ENCODE data around the gene RHAG. TPM values are rescaled to one million over a fixed set of nuclear protein-coding genes. Genes with fewer than 3 reads are reported as not detected.
"Not testable (repeated sequence)": the region's sequence is repeated elsewhere in the genome, so short reads cannot be mapped to it uniquely, and the experiment has no call there.

Gene RHAG
- polyA plus RNA-seq (2013, experiment 1 of 2) = 0.15 TPM
- polyA plus RNA-seq (2013, experiment 2 of 2) = not detected

DNA sequence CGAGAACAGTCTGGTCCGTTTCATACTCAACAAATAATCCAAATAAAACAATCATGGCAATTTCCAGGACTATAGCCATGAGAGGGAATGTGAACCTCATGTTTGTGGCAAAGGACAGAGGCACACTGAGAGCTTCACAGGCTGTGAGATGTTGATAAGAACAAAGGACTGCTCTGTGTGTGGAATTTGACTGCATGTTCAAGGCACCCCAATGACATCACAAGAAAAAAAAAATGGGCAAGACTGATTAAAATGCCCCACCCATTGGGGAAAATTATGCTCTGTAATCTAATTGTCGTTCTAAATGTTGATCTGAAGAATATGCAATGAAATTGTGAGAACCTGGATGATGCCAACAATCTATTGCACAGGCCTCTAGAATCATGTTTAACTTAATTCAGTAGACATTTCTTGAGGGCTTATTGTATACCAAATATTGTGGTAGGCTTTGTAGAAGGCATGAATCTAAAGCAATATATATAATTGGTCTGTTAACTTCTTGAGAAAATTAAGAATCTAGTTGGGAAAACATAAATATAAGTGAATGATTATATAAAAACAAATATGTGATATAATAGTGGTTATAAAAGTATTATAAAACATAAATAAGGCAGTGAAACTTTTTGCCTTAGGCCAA, at the start of gene RHAG:
Gene RHAG, minus strand, starts transcription at position 127 of the 637 bp plus-strand sequence. Its CDS starts 27 bp downstream, at position 100.
- Histone ChIP-seq H3K4me3 (ENCODE audit: low read length) (no peak within 1 kb of the TSS), H3K4me1 (ENCODE audit: insufficient read depth, low read length) (peaks cover 2% of the 10 kb centered on the region; the same call in 1 of the 2 replicates), H3K27ac (ENCODE audit: low read depth, low read length) (no peak within 1 kb of the TSS), H3K36me3 (ENCODE audit: insufficient read depth, low read length) (no peaks in the 10 kb centered on the region), H3K9ac (ENCODE audit: low read depth, low read length) (no peak within 1 kb of the TSS), H3K9me3 (ENCODE audit: insufficient read depth, low read depth, low read length) (no peaks in the 10 kb centered on the region), H3K27me3 (ENCODE audit: insufficient read depth, low read length) (no peaks in the 10 kb centered on the region)
- 85% methylated on average over 1 of the region's 3 CpGs for WGBS

- no peak overlapping the region for H3K9ac ChIP-seq (ENCODE audit: low read depth, low read length)
- H3K4me1 ChIP-seq (ENCODE audit: insufficient read depth, low read length) = no peaks in the 10 kb centered on the region
- H3K27ac ChIP-seq (ENCODE audit: low read depth, low read length) = no peak overlapping the region
- H3K9me3 ChIP-seq (ENCODE audit: insufficient read depth, low read depth, low read length) = no peaks in the 10 kb centered on the region
- WGBS = 92% methylated on average over 2 of the region's 4 CpGs
- no peak overlapping the region for H3K4me3 ChIP-seq (ENCODE audit: low read length)
- no peaks in the 10 kb centered on the region for H3K27me3 ChIP-seq (ENCODE audit: insufficient read depth, low read length)
- H3K36me3 ChIP-seq (ENCODE audit: insufficient read depth, low read length) = no peaks in the 10 kb centered on the region
These were observed 40.1 kb upstream of the RHAG start for GRCh38 chr6:49676671-49677281.

DNA sequence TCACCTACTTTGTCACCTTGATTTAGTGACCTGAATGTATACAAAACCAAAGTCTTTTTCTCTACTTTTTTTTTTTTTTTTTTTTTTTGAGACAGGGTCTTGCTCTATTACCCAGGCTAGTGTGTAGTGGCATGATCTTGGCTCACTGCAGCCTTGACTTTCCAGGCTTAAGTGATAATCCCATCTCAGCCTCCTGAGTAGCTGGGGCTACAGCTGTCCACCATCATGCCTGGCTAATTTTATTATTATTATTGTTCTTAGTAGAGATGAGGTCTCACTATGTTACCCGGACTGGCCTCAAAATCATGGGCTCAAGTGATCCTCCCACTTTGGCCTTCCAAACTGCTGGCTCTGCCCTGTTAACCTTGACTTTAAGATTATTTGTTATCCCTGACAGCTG, 39.2 kb upstream of the RHAG start:
- Histone ChIP-seq H3K27ac (ENCODE audit: low read depth, low read length) (no peak overlapping the region), H3K27me3 (ENCODE audit: insufficient read depth, low read length) (no peaks in the 10 kb centered on the region), H3K9ac (ENCODE audit: low read depth, low read length) (no peak overlapping the region), H3K36me3 (ENCODE audit: insufficient read depth, low read length) (no peaks in the 10 kb centered on the region), H3K4me1 (ENCODE audit: insufficient read depth, low read length) (no peaks in the 10 kb centered on the region), H3K9me3 (ENCODE audit: insufficient read depth, low read depth, low read length) (no peaks in the 10 kb centered on the region), H3K4me3 (ENCODE audit: low read length) (no peak overlapping the region)
- WGBS = 95% methylated on average over 1 of the region's 1 CpG

DNA sequence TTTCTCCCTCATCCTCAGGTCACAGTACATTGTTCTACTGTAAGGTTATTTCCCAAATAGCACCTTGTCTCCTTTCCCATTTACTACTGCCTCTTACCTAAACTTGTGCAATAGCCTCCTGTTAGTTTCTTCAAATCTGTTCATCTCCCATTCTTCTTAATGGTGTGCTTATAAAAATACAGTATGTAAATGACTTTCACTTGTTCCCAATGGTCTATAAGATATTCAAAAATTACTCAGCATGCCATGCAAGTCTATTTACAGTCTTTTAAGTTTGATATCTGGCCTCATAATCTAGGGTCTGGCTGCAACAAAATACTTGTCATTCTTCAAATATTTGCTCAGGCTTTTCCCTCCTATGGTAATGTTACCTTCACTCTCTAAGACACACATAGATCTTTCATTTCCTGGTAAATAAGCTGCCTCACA, 31.5 kb upstream of the RHAG start:
- H3K4me3 ChIP-seq (ENCODE audit: low read length) = no peak overlapping the region
- no peaks in the 10 kb centered on the region for H3K36me3 ChIP-seq (ENCODE audit: insufficient read depth, low read length)
- no peaks in the 10 kb centered on the region for H3K27me3 ChIP-seq (ENCODE audit: insufficient read depth, low read length)
- no peak overlapping the region for H3K27ac ChIP-seq (ENCODE audit: low read depth, low read length)
- no peak overlapping the region for H3K9ac ChIP-seq (ENCODE audit: low read depth, low read length)
- H3K4me1 ChIP-seq (ENCODE audit: insufficient read depth, low read length) = peaks cover 22% of the 10 kb centered on the region
- H3K9me3 ChIP-seq (ENCODE audit: insufficient read depth, low read depth, low read length) = no peaks in the 10 kb centered on the region

DNA sequence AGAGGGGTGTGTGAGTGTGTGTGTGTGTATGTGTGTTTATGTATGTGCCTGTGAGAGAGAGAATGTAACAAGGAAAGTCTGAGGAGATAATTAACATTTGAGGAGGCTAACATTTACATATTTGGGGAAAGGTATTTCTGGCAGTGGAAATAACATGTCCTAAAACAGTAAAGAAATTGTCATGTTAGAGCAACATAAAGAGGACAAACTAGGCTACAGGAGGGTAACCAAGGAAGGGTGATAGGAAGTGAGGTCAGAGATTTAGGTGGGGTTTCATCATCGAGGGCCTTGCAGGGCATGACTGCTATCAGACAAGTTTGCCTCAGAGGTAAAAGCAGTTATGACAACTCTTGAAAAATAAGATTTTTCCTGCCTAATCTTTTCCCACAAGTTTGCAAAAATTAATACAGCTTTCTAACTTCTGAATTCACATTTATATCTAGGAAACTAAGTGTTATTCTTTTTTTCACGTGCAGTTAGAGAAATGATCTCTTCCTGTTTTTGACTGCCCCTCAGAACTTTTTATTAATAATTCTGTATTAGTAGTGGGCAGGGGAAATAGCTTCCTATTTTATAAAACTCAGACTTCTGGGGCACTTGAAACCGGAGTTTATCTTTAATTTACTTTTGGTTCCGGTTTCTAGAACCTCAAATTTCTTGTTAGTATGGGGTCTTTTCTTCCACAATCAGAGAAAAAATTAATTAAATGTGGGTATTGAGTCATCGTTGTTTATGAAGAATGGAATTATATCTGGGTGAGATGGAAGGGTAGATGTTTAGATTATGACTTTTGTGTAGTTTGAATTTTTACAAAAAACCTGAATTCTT, 30.5 kb upstream of the RHAG start:
- no peak overlapping the region for H3K27ac ChIP-seq (ENCODE audit: low read depth, low read length)
- no peak overlapping the region for H3K4me3 ChIP-seq (ENCODE audit: low read length)
- H3K27me3 ChIP-seq (ENCODE audit: insufficient read depth, low read length) = no peaks in the 10 kb centered on the region
- no peaks in the 10 kb centered on the region for H3K36me3 ChIP-seq (ENCODE audit: insufficient read depth, low read length)
- no peak overlapping the region for H3K9ac ChIP-seq (ENCODE audit: low read depth, low read length)
- peaks cover 22% of the 10 kb centered on the region for H3K4me1 ChIP-seq (ENCODE audit: insufficient read depth, low read length)
- H3K9me3 ChIP-seq (ENCODE audit: insufficient read depth, low read depth, low read length) = no peaks in the 10 kb centered on the region
- 93% methylated on average over 4 of the region's 5 CpGs for WGBS

- Histone ChIP-seq H3K4me3 (ENCODE audit: low read length) (no peak overlapping the region), H3K27me3 (ENCODE audit: insufficient read depth, low read length) (no peaks in the 10 kb centered on the region), H3K4me1 (ENCODE audit: insufficient read depth, low read length) (peaks cover 22% of the 10 kb centered on the region), H3K27ac (ENCODE audit: low read depth, low read length) (no peak overlapping the region), H3K36me3 (ENCODE audit: insufficient read depth, low read length) (no peaks in the 10 kb centered on the region), H3K9me3 (ENCODE audit: insufficient read depth, low read depth, low read length) (no peaks in the 10 kb centered on the region), H3K9ac (ENCODE audit: low read depth, low read length) (no peak overlapping the region)
- WGBS = no CpG with 5 or more reads among the region's 1 CpG
These were observed 29.8 kb upstream of the RHAG start for GRCh38 chr6:49666480-49666879.

- no peak overlapping the region for H3K27ac ChIP-seq (ENCODE audit: low read depth, low read length)
- H3K9me3 ChIP-seq (ENCODE audit: insufficient read depth, low read depth, low read length) = no peaks in the 10 kb centered on the region
- 96% methylated on average over 3 of the region's 3 CpGs for WGBS
- no peak overlapping the region for H3K9ac ChIP-seq (ENCODE audit: low read depth, low read length)
- H3K27me3 ChIP-seq (ENCODE audit: insufficient read depth, low read length) = no peaks in the 10 kb centered on the region
- no peaks in the 10 kb centered on the region for H3K36me3 ChIP-seq (ENCODE audit: insufficient read depth, low read length)
- H3K4me1 ChIP-seq (ENCODE audit: insufficient read depth, low read length) = peaks cover 22% of the 10 kb centered on the region
- H3K4me3 ChIP-seq (ENCODE audit: low read length) = no peak overlapping the region
These were observed 28.2 kb upstream of the RHAG start for GRCh38 chr6:49664817-49665216.

DNA sequence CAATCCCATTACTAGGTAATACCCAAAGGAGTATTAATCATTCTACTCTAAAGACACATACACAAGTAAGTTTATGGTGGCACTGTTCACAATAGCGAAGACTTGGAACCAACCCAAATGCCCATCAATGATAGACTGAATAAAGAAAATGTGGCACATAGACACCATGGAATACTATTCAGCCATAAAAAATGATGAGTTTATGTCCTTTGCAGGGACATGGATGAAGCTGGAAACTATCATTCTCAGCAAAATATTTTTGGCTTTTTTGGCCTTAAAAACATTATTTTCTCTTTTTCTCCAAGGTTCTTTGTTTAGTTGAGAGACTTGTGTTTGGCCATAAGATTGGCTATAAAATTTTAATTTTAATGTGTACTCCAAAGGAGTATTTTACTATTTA, 27.4 kb upstream of the RHAG start:
- not testable (repeated sequence) for H3K27me3 ChIP-seq (ENCODE audit: insufficient read depth, low read length); H3K9ac ChIP-seq (ENCODE audit: low read depth, low read length); H3K27ac ChIP-seq (ENCODE audit: low read depth, low read length); H3K36me3 ChIP-seq (ENCODE audit: insufficient read depth, low read length); H3K9me3 ChIP-seq (ENCODE audit: insufficient read depth, low read depth, low read length); H3K4me3 ChIP-seq (ENCODE audit: low read length)
- 100% methylated on average over 1 of the region's 1 CpG for WGBS
- H3K4me1 ChIP-seq (ENCODE audit: insufficient read depth, low read length) = peaks cover 22% of the 10 kb centered on the region

GRCh38 chr6:49662892-49663261, 26.2 kb upstream of the RHAG start:
- Histone ChIP-seq H3K27ac (ENCODE audit: low read depth, low read length) (no peak overlapping the region), H3K27me3 (ENCODE audit: insufficient read depth, low read length) (no peaks in the 10 kb centered on the region), H3K4me3 (ENCODE audit: low read length) (no peak overlapping the region), H3K9me3 (ENCODE audit: insufficient read depth, low read depth, low read length) (no peaks in the 10 kb centered on the region), H3K9ac (ENCODE audit: low read depth, low read length) (no peak overlapping the region), H3K36me3 (ENCODE audit: insufficient read depth, low read length) (no peaks in the 10 kb centered on the region), H3K4me1 (ENCODE audit: insufficient read depth, low read length) (peaks cover 14% of the 10 kb centered on the region)
- WGBS = 100% methylated on average over 1 of the region's 1 CpG

DNA sequence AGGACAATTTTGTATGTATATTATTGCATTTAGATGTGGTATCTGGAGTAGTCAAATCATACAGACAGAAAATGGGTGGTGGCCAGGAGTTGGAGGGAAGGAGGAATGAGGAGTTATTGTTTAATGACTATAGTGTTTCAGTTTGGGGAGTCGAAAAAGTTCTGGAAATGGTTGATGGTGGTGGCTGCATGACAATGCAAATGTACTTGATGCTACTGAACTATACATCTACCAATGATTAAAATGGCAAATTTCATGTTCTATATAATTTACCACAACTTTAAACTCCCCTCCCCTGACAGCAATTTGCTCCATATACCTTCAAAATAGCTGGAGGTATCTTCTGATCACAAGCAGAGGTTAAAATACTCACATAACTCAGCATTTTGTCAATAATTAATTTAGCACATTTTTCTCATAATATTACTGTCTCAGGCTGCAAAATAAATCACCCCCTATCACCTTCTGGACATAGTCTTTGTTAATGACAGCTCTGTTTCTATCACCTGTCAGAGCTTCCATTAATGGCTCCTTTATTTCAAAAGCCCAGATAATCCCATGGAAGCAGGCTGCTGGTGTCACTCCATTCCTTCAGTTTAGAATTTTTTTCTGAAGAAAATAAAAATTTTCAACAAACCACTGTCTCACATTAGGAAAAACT, 25.7 kb upstream of the RHAG start:
- H3K27me3 ChIP-seq (ENCODE audit: insufficient read depth, low read length) = no peaks in the 10 kb centered on the region
- peaks cover 9% of the 10 kb centered on the region for H3K4me1 ChIP-seq (ENCODE audit: insufficient read depth, low read length)
- no peak overlapping the region for H3K9ac ChIP-seq (ENCODE audit: low read depth, low read length)
- no peaks in the 10 kb centered on the region for H3K36me3 ChIP-seq (ENCODE audit: insufficient read depth, low read length)
- H3K27ac ChIP-seq (ENCODE audit: low read depth, low read length) = no peak overlapping the region
- no peaks in the 10 kb centered on the region for H3K9me3 ChIP-seq (ENCODE audit: insufficient read depth, low read depth, low read length)
- 82% methylated on average over 1 of the region's 1 CpG for WGBS
- H3K4me3 ChIP-seq (ENCODE audit: low read length) = no peak overlapping the region

GRCh38 chr6:49653942-49654341, 17.3 kb upstream of the RHAG start:
- H3K27me3 ChIP-seq (ENCODE audit: insufficient read depth, low read length) = no peaks in the 10 kb centered on the region
- WGBS = 96% methylated on average over 1 of the region's 1 CpG
- no peak overlapping the region for H3K4me3 ChIP-seq (ENCODE audit: low read length)
- H3K36me3 ChIP-seq (ENCODE audit: insufficient read depth, low read length) = no peaks in the 10 kb centered on the region
- H3K4me1 ChIP-seq (ENCODE audit: insufficient read depth, low read length) = no peaks in the 10 kb centered on the region
- H3K27ac ChIP-seq (ENCODE audit: low read depth, low read length) = no peak overlapping the region
- H3K9ac ChIP-seq (ENCODE audit: low read depth, low read length) = no peak overlapping the region
- H3K9me3 ChIP-seq (ENCODE audit: insufficient read depth, low read depth, low read length) = no peaks in the 10 kb centered on the region
